HepG2 (cell line): Measurements from ENCODE around the gene CENPP. TPM values are rescaled to one million over a fixed set of nuclear protein-coding genes. Genes with fewer than 3 reads are reported as not detected.

ENCODE experiments used
- AFF4 ChIP-seq: sonication (generic); formaldehyde crosslinking; IDR thresholded peaks from 2 replicates; pipeline ENCODE4 v1.4.0; 2020; ENCODE audit warnings: missing genetic modification reagents
- EEA1 ChIP-seq: sonication (generic); formaldehyde crosslinking; IDR thresholded peaks from 2 replicates; pipeline ENCODE4 v1.5.1; 2020; ENCODE audit warnings: mild to moderate bottlenecking, missing genetic modification reagents, borderline replicate concordance
- IRF1 ChIP-seq: sonication (generic); formaldehyde crosslinking; IDR thresholded peaks from 2 replicates; pipeline ENCODE4 v1.4.0; 2020; ENCODE audit warnings: low read depth, mild to moderate bottlenecking, missing genetic modification reagents
- MAZ ChIP-seq, 2 experiments: sonication (generic) in 1 of 2; formaldehyde crosslinking in 1 of 2; IDR thresholded peaks; 2 replicates each; pipeline versions ENCODE4 v1.5.0 to v1.6.1; 2012 to 2020; ENCODE audit warnings: low read depth in 2 of 2, mild to moderate bottlenecking in 2 of 2, borderline replicate concordance in 1 of 2, improper control_type of control experiment in 1 of 2, low read length in 1 of 2, missing genetic modification reagents in 1 of 2, moderate library complexity in 1 of 2
- PHF5A ChIP-seq: IDR thresholded peaks from one replicate; pipeline ENCODE4 v1.6.1; 2018; ENCODE audit warnings: low read depth, missing genetic modification reagents; ENCODE audit not compliant: unreplicated experiment
- RXRB ChIP-seq: IDR thresholded peaks from 2 replicates; pipeline ENCODE4 v1.6.1; 2016; ENCODE audit warnings: borderline replicate concordance, missing genetic modification reagents, missing compliant biosample characterization
- SIX1 ChIP-seq: sonication (generic); formaldehyde crosslinking; IDR thresholded peaks from 2 replicates; pipeline ENCODE4 v1.4.0; 2020; ENCODE audit warnings: missing genetic modification reagents, borderline replicate concordance
- ZBTB39 ChIP-seq: sonication (generic); formaldehyde crosslinking; IDR thresholded peaks from 2 replicates; pipeline ENCODE4 v1.5.0; 2020; ENCODE audit warnings: missing genetic modification reagents
- ZBTB46 ChIP-seq: sonication (generic); formaldehyde crosslinking; IDR thresholded peaks from 2 replicates; pipeline ENCODE4 v1.4.0; 2020; ENCODE audit warnings: mild to moderate bottlenecking, missing genetic modification reagents, borderline replicate concordance
- ZMAT3 ChIP-seq: sonication (generic); formaldehyde crosslinking; conservative IDR thresholded peaks from 2 replicates; pipeline ENCODE4 v1.7.0; 2021; ENCODE audit warnings: missing genetic modification reagents
- ZNF225 ChIP-seq: sonication (generic); formaldehyde crosslinking; IDR thresholded peaks from 2 replicates; pipeline ENCODE4 v1.4.0; 2020; ENCODE audit warnings: mild to moderate bottlenecking, missing genetic modification reagents
- ZNF230 ChIP-seq: sonication (generic); formaldehyde crosslinking; IDR thresholded peaks from 2 replicates; pipeline ENCODE4 v1.4.0; 2020; ENCODE audit warnings: mild to moderate bottlenecking, missing genetic modification reagents
- ZNF292 ChIP-seq: sonication (generic); formaldehyde crosslinking; IDR thresholded peaks from 2 replicates; pipeline ENCODE4 v1.8.1; 2022; ENCODE audit warnings: mild to moderate bottlenecking, low read depth, missing genetic modification reagents, borderline replicate concordance
- ZNF317 ChIP-seq: sonication (generic); formaldehyde crosslinking; IDR thresholded peaks from 2 replicates; pipeline ENCODE4 v1.5.0; 2020; ENCODE audit warnings: mild to moderate bottlenecking, missing genetic modification reagents
- ZNF691 ChIP-seq: sonication (generic); formaldehyde crosslinking; IDR thresholded peaks from 2 replicates; pipeline ENCODE4 v1.4.0; 2020; ENCODE audit warnings: missing genetic modification reagents, low read depth, mild to moderate bottlenecking, borderline replicate concordance
- ZNF775 ChIP-seq: sonication (generic); formaldehyde crosslinking; IDR thresholded peaks from 2 replicates; pipeline ENCODE4 v1.4.0; 2020; ENCODE audit warnings: missing genetic modification reagents, mild to moderate bottlenecking, moderate library complexity, borderline replicate concordance
- ZNF784 ChIP-seq: sonication (generic); formaldehyde crosslinking; IDR thresholded peaks from 2 replicates; pipeline ENCODE4 v1.5.1; 2020; ENCODE audit warnings: missing genetic modification reagents, mild to moderate bottlenecking, borderline replicate concordance
- ZNF878 ChIP-seq: sonication (generic); formaldehyde crosslinking; IDR thresholded peaks from 2 replicates; pipeline ENCODE4 v1.8.1; 2023; ENCODE audit warnings: mild to moderate bottlenecking, missing genetic modification reagents, moderate library complexity
- polyA plus RNA-seq, 8 experiments: library from polyadenylated mRNA; depleted of rRNA in 3 of 8; stranded (reverse) in 7 of 8; unstranded in 1 of 8; fragments of >200 nt; fragmentation: Illumina TruSeq in 4 of 8; extraction: Trizol in 4 of 8; gene quantifications; 2 replicates each; pipeline versions ENCODE4 v1.2.1 to v1.2.3, GENCODE V29; 2011 to 2016; ENCODE audit warnings: low read depth in 4 of 8, missing spikeins in 1 of 8, mixed read lengths in 1 of 8; ENCODE audit not compliant: insufficient read depth in 1 of 8
- total RNA-seq, 5 experiments: library from RNA; depleted of rRNA; stranded (reverse); fragments of >200 nt; fragmentation: Illumina TruSeq; extraction: Trizol; gene quantifications; 2 replicates each; pipeline ENCODE4 v1.2.3, GENCODE V29; 2016; ENCODE audit warnings: low read depth in 1 of 5

Gene CENPP
- total and polyA plus RNA-seq, 2 of the 13 experiments (the other 11 are each of a cell fraction or from before 2014, with no cell fraction given) = 2.0 to 11.4 TPM

GRCh38 chr9:92616655-92617111 lies 290.9 kb downstream of the CENPP start (continued):
- TF ChIP-seq ZBTB46 (no peak), EEA1 (no peak), PHF5A (CRISPR knock-in tag) (peak; percentile 45), ZNF691 (peak; percentile 24; the same call in 1 of the 2 replicates), ZNF775 (CRISPR knock-in tag) (no peak), ZNF225 (CRISPR knock-in tag) (no peak), ZNF784 (CRISPR knock-in tag) (no peak), MAZ (IDR thresholded peaks at IDR 0.05; ENCODE audit: borderline replicate concordance, low read depth, low read length) (no peak), MAZ (CRISPR knock-in tag; IDR thresholded peaks at IDR 0.05; ENCODE audit: low read depth) (no peak), IRF1 (CRISPR knock-in tag) (no peak), AFF4 (CRISPR knock-in tag) (no peak), ZNF292 (peak; percentile 20; the same call in 1 of the 2 replicates), ZNF878 (CRISPR knock-in tag) (no peak), RXRB (peak; percentile 79; the same call in 1 of the 2 replicates), SIX1 (CRISPR knock-in tag) (no peak), ZNF317 (CRISPR knock-in tag) (no peak), ZBTB39 (CRISPR knock-in tag) (no peak), ZMAT3 (CRISPR knock-in tag) (no peak), ZNF230 (peak; percentile 26; the same call in 1 of the 2 replicates)
